Right renal cortex interstitium (tissue), 3 donors: ENCODE data around the gene UTP4. TPM values are rescaled to one million over a fixed set of nuclear protein-coding genes. Genes with fewer than 3 reads are reported as not detected.

Experiments used
- DNase-seq, 3 donors: peaks; one replicate each; pipeline ENCODE4 v3.0.0-alpha.2; 2013; ENCODE audit warnings: low read depth in 3 of 3, low spot score in 2 of 3
- polyA plus RNA-seq, 3 donors: library from polyadenylated mRNA; unstranded; fragments of 120-200 nt; gene quantifications; one replicate each; pipeline ENCODE4 v1.2.1, GENCODE V29; 2013; ENCODE audit not compliant: insufficient read length in 3 of 3

UTP4 gene
- 10 to 100 TPM; 63.8 to 67.2 (median 64.2) TPM for polyA plus RNA-seq

DNA sequence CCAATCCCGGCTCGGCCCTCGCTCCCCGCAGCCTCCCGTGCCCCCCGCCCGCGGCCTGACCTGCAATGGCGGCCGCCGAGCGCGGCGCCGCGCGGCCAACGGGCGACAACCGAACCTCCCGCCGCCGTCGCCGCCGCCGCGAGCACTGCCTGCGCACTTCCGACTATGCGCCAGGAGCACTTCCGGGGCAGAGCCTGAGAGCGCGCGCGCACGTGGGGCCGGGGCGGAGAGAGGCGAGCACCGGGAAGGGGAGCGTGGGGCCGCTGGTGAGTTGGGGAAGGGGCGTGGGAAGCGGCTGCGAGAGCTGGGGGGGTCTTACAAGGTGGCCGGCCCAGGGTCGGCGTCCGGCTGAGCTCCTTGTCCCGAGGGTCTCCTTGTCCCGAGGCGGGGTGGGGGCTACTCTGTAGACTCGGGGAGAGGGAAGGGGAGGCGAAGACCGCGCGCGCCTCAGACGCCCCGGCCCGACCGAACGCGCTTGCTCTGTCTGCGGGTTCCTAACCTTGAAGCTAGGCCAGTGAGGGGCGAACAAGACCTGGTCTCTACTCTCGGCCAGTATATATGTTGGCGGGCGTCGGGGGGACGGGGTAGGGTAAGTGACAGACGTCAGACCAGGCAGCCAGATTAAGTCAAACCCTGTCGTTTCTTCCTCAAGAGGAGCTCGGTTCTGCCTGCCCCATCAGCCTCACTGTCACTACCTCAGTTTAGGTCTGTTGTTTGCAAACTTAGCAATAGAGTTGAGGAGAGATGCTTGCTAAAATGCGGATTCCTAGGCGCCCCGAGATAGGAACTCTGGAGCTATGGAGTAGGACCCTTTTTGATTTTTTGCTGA, at the start of gene UTP4, which contains the start of gene CHTF8:
Gene UTP4 (plus strand): TSS at position 226 of the 829 bp plus-strand sequence. CDS start 811 bp downstream, outside the sequence.
Gene CHTF8 (minus strand): TSS at position 165 of the 829 bp plus-strand sequence. CDS start 11,130 bp downstream, outside the sequence.
- DNase-seq, result peak in 1 of 3 donors; percentile 67

DNA sequence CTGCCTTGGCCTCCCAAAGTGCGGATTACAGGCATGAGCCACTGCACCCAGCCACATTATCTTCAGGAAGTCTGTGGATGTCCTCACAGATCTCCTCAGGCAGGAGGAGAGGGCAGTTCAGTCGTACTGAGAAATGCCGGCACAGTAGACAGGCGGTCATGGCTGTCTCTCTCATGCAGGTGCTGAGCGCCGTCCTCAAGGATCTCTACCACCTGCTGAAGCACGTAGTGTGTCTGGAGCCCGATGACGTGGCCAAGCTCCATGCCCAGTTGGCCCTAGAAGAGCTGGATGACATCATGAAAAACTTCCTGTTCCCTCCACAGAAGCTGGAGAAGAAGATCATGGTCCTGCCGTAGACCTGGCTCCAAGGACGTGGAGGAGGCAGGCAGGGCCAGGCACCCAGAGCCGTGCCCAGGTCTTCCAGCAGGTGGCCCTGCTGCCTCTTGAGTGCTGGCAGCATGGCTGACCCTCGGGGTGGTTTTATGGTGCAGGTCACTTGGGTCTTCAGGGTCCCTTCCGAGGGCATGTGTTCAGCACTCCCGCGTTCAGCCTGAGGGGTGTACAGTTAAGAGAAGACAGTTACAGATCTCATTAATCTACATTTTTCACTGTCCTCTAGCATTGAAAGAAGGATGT, 49.0 kb upstream of the UTP4 start:
- DNase-seq, result no peak

DNA sequence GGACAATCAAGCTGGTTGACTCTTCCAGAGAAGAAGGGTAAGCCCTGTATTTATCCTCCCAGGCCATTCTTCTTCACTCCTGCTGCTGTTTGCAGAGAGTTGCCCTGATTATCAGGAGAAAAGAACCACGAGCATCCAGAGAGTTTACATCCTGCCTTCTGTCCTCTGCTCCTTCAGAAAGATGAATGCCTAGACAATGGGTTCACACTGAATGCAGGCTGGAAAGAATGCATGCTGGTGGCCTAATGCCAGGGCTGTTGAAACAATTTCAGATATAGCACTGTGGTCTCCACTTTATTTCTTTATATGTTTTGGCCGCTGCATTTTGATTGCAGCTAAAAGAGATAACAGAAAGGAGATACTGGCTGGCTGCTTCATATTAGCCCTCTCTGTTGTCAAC, 48.2 kb upstream of the UTP4 start:
- no peak for DNase-seq

DNA sequence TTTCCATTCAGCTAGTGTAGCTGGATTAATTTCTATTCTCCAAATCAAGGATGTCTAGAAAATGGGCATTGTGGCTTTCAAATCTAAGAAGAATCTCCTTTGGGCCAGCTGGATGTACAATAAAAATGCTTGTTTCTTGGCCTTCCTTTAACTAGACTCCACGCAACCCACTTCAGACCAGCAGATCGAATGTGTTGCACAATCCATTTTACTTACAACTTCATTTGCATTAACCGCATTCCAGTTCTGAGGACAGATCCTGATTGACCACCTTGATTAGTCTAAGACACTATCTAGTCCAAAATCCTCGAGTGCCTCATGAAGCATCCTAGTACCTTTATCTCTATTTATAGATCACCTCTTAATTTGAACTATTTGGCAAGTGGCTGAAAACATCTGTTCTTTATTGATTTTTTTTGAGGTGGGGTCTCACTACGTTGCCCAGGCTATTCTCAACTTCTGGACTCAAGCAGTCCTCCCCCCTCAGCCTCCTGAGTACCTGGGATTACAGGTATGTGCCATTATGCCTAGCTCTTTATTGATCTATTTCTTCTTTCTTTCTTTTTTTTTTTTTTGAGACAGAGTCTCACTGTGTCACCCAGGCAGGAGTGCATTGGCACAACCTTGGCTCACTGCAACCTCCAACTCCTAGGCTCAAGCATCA, 47.3 kb upstream of the UTP4 start:
- no peak for DNase-seq

DNA sequence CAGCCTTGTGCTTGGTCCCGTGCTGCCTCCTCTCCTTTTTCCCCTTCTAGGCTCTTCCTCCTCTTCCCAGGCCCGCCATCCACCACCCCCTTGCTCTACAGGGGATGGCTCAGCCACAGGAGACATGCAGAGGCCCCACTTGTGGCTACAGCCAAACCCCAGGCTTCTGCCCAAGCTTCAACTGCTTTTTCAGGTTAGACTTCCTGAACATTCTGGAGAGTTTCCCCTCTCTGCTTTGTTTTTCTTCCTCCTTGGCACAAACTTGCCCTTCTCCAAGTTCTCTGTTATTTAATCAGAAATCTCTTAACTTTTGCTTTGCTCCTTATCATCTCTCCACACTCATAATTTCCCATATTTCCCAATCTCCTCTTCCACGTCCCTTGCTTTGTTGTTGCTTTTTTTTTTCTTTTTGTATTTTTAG, 45.3 kb upstream of the UTP4 start:
- no peak for DNase-seq

DNA sequence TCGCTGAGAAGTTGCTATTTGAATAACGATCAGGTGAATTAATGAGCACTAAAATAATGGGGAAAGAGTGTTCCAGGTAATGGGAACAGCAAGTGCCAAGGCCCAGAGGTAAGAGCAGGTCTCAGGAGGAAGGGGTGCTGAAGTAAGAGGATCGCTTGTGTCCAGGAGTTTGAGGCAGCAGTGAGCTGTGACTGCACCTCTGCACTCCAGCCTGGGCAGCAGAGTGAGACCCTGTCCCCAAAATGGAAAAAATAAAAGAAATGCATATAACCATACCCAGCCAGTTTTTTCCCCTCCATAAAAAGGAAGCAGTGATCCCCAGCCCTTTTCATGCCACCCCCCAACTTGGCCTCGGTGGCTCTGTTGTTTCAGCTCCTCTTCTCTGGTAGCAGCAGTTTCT, 43.8 kb upstream of the UTP4 start:
- no peak for DNase-seq

DNA sequence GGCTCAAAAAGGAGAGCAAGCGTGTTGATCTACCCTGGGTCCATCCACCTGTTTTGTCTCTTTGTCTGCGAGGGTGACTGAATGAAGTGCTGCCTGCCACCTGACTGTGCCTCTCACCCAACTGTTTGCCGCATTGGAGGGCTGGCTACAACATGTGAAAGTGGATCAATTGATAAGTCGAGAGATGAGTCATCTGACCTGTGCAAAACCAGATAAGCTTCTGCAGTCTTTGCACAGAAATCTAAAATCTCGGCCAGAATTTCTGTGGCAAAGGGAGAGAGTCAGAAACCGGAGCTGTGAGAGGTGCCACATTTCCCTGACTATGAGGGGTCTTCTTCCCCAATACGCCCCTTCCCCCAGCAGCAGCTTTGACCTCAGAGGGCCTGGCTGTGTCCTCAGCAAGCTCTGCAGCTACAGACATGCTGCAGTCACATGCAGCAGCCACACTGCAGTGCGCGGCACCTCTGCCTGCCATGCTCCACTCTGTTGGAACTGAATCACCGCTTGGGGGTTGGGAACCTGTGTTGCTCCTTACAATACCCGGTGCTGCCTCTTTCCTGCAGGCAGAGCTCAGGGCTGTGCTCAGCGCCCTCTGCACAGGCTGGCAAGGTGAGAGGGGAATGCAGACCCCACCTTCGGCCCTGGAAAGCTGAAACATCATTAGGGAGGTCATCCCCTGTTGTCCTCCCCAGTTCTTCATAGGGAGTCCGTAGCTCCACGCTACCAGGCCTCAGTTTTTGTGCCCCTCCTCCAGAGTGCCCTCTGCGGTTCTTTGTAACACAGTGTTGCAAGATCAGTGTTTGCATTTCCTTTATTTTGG, 43.1 kb upstream of the UTP4 start:
- DNase-seq, result no peak

DNA sequence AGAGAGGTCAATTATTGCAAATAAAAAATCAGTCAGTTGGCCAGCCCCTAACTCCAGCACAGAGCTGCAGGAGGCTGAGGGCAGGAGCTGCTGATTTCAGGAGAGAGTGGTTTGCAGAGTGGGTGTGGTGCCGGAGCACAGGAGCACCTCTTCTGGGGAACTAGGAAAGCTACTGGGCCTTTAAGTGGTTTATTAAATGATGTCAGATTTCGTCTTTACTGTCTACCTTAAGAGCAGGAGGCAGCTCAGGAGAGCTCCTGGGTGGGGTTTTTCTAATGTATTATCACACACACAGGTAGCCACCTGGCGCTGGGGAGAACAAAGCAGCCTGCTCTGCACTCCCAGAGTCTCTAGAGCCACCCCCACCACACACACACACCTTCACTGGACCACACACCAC, 38.5 kb upstream of the UTP4 start:
- DNase-seq, result no peak

DNA sequence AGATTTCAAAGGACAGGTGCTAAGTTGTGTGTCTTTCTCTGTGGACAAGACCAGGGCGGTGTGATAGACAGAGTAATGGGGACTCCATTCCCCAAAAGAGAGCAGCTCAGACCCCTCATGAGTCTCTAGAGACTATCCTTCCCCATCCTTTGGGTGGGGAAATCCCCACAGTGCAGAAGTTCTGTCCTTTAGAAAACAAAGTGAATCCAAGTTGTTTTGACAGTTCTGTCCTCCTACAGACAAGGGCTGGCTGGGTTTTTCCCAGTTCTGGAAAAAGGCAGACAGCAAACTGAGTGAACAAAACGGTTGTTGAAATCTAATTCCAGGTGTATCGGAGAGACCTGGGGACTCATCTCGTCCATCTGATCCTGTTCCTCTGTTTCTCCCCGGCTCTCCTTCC, 37.9 kb upstream of the UTP4 start:
- DNase-seq, result no peak

DNA sequence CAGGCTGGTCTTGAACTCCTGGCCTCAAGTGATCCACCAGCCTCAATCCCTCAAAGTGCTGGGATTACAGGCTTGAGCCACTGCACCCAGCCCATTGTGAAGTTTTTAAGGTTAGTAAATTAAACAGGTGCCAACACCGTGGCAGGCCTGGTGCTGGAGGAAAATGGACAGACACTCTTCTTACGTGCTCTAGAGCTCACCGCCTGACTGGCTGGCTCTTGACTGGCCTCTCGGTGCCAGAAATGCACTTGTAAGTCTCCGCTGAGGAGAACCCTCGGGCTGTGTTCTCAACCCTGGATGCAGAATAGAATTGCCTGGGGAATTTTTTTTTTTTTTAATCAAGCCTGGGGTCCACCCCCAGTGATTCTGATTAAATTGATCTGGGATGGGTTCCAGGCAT, 37.3 kb upstream of the UTP4 start:
- DNase-seq, result no peak

DNA sequence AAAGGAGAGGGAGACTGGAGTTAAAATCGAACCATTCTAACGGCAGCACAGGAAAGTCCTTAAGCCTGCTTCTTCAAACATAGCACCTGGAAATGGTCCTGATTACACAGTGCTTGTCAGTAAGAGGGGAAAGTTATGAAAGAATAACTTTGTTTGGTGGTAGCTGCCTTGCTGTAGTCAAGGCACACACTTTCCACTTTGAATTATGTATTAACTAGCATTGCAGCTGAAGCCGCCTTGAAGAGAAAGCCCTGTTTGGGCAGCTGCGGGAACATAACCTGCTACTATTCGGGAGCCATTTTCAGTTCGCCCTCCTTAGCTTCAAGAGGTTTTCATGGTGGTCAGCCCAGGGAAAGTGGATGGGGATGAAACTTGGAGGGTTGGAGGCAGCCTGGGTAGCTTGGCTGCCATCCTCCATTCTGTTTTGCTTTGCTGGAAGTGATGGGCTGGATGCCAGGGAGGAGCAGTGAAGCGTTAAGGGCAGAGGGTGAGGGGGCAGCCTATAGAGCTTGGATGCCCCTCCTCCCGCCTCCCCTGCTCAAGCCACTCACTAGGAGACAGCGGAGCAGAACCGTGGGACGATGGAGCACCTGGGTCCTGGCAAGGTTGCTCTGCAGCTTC, 32.3 kb upstream of the UTP4 start:
- no peak for DNase-seq

DNA sequence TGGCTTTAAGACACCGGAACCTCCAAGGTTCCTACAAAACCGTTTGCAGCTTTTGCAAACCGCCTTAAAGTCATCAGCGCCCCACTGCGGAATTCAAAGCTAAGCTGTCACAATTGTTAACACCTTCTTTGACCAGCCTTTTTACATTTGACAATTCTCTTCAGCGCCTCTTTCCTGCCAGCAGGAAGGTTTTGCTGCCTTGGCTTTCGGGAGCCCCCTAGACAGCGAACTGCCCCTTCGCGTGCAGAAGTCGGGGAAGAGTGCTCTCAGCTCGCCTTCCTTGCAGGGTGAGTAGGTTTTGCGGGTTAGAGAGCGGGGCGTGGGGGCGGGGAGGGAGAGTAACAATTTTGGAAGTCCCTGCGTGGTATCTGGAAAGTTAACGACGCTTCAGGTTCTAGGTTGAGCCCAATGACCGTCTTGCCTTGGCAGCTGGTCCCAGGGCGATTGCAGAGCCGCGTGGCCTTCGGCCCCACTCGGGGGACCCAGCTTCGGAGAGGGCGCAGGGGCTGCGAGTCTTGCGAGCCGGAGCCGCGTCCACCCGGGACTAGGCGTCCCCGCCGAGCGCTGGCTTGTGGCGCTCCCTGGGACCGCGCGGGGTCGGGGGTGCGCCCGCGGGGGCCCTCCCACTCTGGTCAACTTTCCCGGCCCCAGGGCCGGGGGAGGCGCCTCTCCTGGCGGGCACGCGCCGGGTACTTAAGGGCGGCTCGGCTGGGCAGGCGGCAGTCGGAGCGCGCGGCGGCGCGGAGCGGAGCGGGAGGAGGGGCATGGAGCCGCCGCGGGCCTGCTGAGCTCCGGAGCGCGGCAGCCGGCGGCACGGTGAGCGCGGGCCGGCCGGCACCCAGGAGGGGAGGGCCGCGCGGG, 26.7 kb upstream of the UTP4 start, which contains the start of gene HAS3:
Gene HAS3 (plus strand): TSS at position 153 of the 861 bp plus-strand sequence. CDS start 3,743 bp downstream, outside the sequence.
- peak in 1 of 3 donors; percentile 53 for DNase-seq

DNA sequence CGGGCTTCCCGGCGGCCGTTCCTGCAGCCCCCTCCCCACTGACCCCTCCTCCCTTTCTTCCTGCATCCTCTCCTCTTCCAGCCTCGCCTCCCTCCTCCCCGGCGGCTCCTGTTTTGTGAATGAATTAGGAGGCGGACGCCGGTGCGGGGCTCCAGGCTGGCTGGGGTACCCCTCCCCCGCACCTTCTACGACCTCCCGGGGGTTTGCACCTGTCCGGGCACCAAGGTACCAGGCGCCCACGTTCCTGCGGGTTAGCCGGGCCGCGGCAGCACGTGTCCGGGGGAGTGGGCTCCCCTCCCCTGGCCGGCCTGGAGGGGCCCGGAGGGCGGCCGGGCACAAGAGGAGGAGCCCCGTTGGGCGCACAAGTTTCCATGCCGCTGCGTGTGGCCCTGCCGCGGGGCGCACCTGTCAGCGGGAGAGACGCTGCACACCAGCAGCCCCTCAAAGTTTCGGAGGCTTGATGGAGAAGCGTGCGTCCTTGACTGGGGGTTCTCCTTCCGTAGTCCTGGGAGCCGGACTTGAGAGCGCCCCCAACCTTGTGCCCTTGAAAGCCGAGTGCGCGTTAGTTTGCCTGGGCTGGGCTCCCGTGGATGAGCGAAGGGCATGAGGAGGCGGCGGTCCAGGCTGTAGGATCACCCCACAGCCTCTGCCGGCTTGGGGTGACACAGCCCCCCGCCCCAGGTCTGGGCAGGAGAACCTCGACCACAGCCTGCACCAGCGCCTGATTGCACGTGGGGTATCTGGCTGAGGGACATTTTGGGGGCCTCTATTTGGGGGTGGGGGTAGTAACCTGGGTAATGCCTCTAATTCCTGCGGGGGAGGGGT, 25.7 kb upstream of the UTP4 start:
- DNase-seq, result no peak

DNA sequence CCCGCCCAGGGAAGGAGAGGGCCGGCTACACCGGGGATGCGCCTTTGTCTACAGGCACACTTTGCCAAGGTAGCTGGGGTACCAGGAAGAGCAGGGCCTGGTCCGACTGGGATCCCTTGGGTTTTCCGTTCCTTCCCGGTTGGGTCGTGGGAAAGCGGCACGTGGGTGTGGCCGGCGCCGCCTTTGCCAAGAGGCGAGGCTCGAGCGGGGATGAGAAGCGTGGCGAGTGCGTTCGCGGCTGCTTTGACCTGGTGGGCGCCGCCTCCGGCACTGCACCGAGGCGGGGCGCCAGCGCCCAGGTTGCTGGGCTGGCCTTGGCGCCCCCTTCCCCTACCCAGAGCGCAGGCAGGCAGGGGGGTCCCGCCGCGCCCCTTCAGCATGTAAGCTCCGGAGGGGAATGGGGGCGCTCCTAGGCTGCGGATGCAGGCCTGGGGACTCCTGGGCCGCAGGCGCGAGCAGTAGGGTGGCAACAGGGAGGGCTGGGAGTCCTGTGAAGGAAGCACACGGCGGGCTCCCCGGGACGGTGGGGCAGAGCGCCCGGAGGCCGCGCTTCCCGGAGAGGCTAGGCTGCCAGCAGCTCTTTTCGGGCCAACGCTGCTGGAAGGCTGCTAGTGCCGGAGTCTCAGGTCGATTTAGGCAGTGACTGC, 25.0 kb upstream of the UTP4 start:
- DNase-seq, result no peak

DNA sequence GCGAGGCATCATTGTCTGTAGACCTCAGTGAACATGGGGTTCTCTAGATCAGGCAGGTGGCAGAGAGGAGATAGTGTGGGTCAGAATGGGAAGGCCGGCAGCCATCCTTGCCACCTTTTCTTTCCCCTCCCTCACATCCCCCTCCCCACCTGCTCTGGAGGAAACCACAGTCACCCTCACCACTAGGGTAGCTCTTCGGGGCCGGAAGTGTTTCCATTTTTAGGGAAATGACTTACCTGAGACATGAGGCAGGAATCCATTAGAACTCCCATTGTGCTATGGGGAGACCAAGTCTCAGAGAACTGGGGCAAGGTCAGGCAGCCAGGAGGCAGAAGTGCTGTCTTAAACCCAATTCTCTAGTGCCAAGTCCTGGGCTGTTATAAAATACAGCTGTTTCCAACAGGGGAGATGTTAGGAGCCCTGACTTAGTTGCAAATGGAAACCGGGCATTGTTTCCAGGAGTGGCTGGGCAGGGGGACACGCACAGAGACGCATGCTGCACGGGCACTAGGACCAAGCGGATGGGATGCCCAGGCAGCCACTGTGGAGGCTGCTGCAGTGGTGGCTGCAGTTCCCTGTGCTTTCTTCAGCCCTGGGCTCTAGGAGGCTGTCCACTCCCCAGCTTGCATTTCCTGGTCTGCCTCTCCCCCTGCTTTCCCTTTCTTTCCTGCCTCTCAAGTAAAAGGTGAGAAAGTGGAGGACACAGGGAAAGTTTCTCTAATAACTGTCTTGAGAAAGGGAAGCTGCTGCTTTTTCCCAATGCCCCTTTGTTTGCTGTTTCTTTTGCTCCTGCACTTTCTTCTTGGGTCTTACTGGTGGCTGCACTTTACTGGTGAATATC, 24.2 kb upstream of the UTP4 start:
- no peak for DNase-seq

DNA sequence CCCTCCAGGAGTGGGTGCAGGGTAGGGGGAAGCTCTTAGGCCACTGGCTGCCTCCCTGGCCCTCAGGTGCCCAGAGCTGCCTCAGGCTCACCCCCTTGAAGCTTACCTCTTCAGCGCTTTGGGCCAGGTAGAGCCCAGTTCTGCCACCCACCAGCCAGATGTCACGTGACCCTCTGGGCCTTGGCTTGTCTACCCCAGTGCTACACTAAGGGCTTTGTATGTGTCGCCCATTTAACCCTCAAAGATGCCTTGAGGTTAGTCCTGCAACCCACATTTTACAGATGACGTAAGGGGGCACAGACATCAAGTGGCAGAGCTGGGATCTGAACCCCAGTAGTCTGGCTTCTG, 23.6 kb upstream of the UTP4 start:
- no peak for DNase-seq
